Smooth muscle cell (in vitro differentiated cells): ENCODE data around the gene B4GALT6. TPM values are rescaled to one million over a fixed set of nuclear protein-coding genes. Genes with fewer than 3 reads are reported as not detected.
A peak's percentile ranks its signal among the peaks of the same experiment; 100 is the strongest.

Source experiments
- DNase-seq: peaks from one replicate; lab custom pipeline; 2025; ENCODE audit not compliant: unreplicated experiment; lab: John Stamatoyannopoulos, UW
- H2AFZ ChIP-seq: fragments of 200-600 bp; sonication (generic); 2 replicates; pipeline ENCODE4 v1.6.0; 2016; ENCODE audit warnings: antibody characterized with exemption, low read depth, mild to moderate bottlenecking
- H3F3A ChIP-seq: fragments of 200-600 bp; sonication (generic); 2 replicates; pipeline ENCODE4 v1.6.0; 2017; ENCODE audit warnings: antibody characterized with exemption, low read depth
- H3K27ac ChIP-seq: fragments of 200-600 bp; sonication (generic); 2 replicates; pipeline ENCODE4 v1.5.1; 2016; ENCODE audit warnings: low read depth, mild to moderate bottlenecking
- H3K27me3 ChIP-seq: fragments of 200-600 bp; sonication (generic); 2 replicates; pipeline ENCODE4 v1.6.1; 2016; ENCODE audit warnings: low read depth, mild to moderate bottlenecking
- H3K36me3 ChIP-seq: fragments of 200-600 bp; sonication (generic); 2 replicates; pipeline ENCODE4 v1.5.1; 2016; ENCODE audit warnings: low read depth
- H3K4me1 ChIP-seq: fragments of 200-600 bp; sonication (generic); 2 replicates; pipeline ENCODE4 v1.5.1; 2016; ENCODE audit warnings: low read depth
- H3K4me2 ChIP-seq: fragments of 200-600 bp; sonication (generic); 2 replicates; pipeline ENCODE4 v1.6.0; 2016; ENCODE audit warnings: mild to moderate bottlenecking
- H3K4me3 ChIP-seq: fragments of 200-600 bp; sonication (generic); 2 replicates; pipeline ENCODE4 v1.5.1; 2016; ENCODE audit warnings: mild to moderate bottlenecking
- H3K79me2 ChIP-seq: fragments of 200-600 bp; sonication (generic); 2 replicates; pipeline ENCODE4 v1.6.0; 2016; ENCODE audit warnings: low read depth, mild to moderate bottlenecking
- H3K9ac ChIP-seq: fragments of 200-600 bp; sonication (generic); 2 replicates; pipeline ENCODE4 v1.6.0; 2016; ENCODE audit warnings: low read depth
- H3K9me3 ChIP-seq: fragments of 200-600 bp; sonication (generic); replicated peaks from 2 replicates; pipeline ENCODE4 v1.5.1; 2016; ENCODE audit warnings: low read depth
- H4K20me1 ChIP-seq: fragments of 200-600 bp; sonication (generic); 2 replicates; pipeline ENCODE4 v1.6.0; 2016; ENCODE audit warnings: low read depth
- CTCF ChIP-seq: fragments of 200-600 bp; sonication (generic); IDR thresholded peaks from 2 replicates; pipeline ENCODE4 v1.5.1; 2017; ENCODE audit warnings: borderline replicate concordance, mild to moderate bottlenecking, antibody characterized with exemption; ENCODE audit not compliant: insufficient read depth, poor library complexity, severe bottlenecking
- WGBS: methylation state at CpG from one replicate; pipeline ENCODE4 v1.1.7; 2016; ENCODE audit warnings: low lambda C conversion rate; 5-methylcytosine and 5-hydroxymethylcytosine counted together
- polyA plus RNA-seq: library from polyadenylated mRNA; unstranded; fragments of >200 nt; fragmentation: Nextera tagmentation; extraction: Ambion mirVana; gene quantifications from 2 replicates; pipeline ENCODE4 v1.2.1, GENCODE V29; 2016
- total RNA-seq: library from RNA; depleted of rRNA; stranded (reverse); fragments of >200 nt; gene quantifications from 2 replicates; pipeline ENCODE4 v1.2.3, GENCODE V29; 2014

Gene B4GALT6
- total and polyA plus RNA-seq, 2 experiments from 2014 or later, result 4.0 to 15.1 TPM

- peaks cover 12% of the 10 kb centered on the region for H3K4me1 ChIP-seq
- H3K9me3 ChIP-seq, result no peaks in the 10 kb centered on the region
- TF ChIP-seq CTCF, result no peak
- 97% methylated on average over 4 of the region's 4 CpGs for WGBS
- H3F3A ChIP-seq, result peaks cover 7% of the 10 kb centered on the region
- H2AFZ ChIP-seq, result no peak overlapping the region
- H3K9ac ChIP-seq, result no peak overlapping the region
- H3K27me3 ChIP-seq, result no peaks in the 10 kb centered on the region
- no peak overlapping the region for H3K27ac ChIP-seq
- DNase-seq, result no peak
- no peaks in the 10 kb centered on the region for H3K79me2 ChIP-seq
- no peak overlapping the region for H3K4me2 ChIP-seq
- no peaks in the 10 kb centered on the region for H4K20me1 ChIP-seq
- no peak overlapping the region for H3K4me3 ChIP-seq
- H3K36me3 ChIP-seq, result no peaks in the 10 kb centered on the region
These were observed 39.0 kb downstream of the B4GALT6 start for GRCh38 chr18:31645411-31645810.

GRCh38 chr18:31643003-31643402 is 41.4 kb downstream of the B4GALT6 start:
- H4K20me1 ChIP-seq, result no peaks in the 10 kb centered on the region
- no peaks in the 10 kb centered on the region for H3K79me2 ChIP-seq
- no peaks in the 10 kb centered on the region for H3K27me3 ChIP-seq
- 90% methylated on average over 4 of the region's 4 CpGs for WGBS
- no peak for TF ChIP-seq CTCF
- H3K4me1 ChIP-seq, result peaks cover 4% of the 10 kb centered on the region
- H3K27ac ChIP-seq, result no peak overlapping the region
- no peaks in the 10 kb centered on the region for H3K36me3 ChIP-seq
- no peaks in the 10 kb centered on the region for H3F3A ChIP-seq
- no peak overlapping the region for H3K9ac ChIP-seq
- no peak for DNase-seq
- no peak overlapping the region for H3K4me3 ChIP-seq
- no peaks in the 10 kb centered on the region for H3K9me3 ChIP-seq
- peak overlapping the region; percentile 6 for H3K4me2 ChIP-seq
- no peak overlapping the region for H2AFZ ChIP-seq

- Histone ChIP-seq H3K9ac (no peak overlapping the region), H4K20me1 (no peaks in the 10 kb centered on the region), H3K4me3 (no peak overlapping the region), H3F3A (no peaks in the 10 kb centered on the region), H3K27me3 (no peaks in the 10 kb centered on the region), H3K4me1 (no peaks in the 10 kb centered on the region), H3K27ac (no peak overlapping the region), H3K4me2 (no peak overlapping the region), H3K36me3 (peaks cover 7% of the 10 kb centered on the region), H3K9me3 (no peaks in the 10 kb centered on the region), H3K79me2 (no peaks in the 10 kb centered on the region), H2AFZ (no peak overlapping the region)
- DNase-seq, result no peak
- 98% methylated on average over 3 of the region's 3 CpGs for WGBS
- TF ChIP-seq CTCF, result no peak
These were observed 46.9 kb downstream of the B4GALT6 start for GRCh38 chr18:31637445-31637844.

GRCh38 chr18:31636387-31636786 is 48.0 kb downstream of the B4GALT6 start:
- no peak overlapping the region for H3K4me2 ChIP-seq
- no peaks in the 10 kb centered on the region for H4K20me1 ChIP-seq
- no peaks in the 10 kb centered on the region for H3K79me2 ChIP-seq
- DNase-seq, result no peak
- no peak overlapping the region for H3K9ac ChIP-seq
- H3K36me3 ChIP-seq, result peaks cover 7% of the 10 kb centered on the region
- H2AFZ ChIP-seq, result no peak overlapping the region
- H3K9me3 ChIP-seq, result no peaks in the 10 kb centered on the region
- H3K27me3 ChIP-seq, result no peaks in the 10 kb centered on the region
- H3K4me3 ChIP-seq, result no peak overlapping the region
- no peaks in the 10 kb centered on the region for H3F3A ChIP-seq
- no peak overlapping the region for H3K27ac ChIP-seq
- H3K4me1 ChIP-seq, result no peaks in the 10 kb centered on the region
- TF ChIP-seq CTCF, result no peak
